HL-60/S4 treated with phorbol 12-myristate 13-acetate at 8.2 ng/mL for 4 days and 3 days (cell line): ENCODE data around the gene RASA3.
"Not testable (repeated sequence)": the region's sequence is repeated elsewhere in the genome, so short reads cannot be mapped to it uniquely, and the experiment has no call there.

ENCODE experiments used
- in situ Hi-C: fragments of 300-500 bp; cut with MboI; formaldehyde crosslinking; loops from 2 replicates; pipeline ENCODE4 v1.15.0; 2022; ENCODE audit warnings: low sequenced_read_pairs

The RASA3 gene

DNA sequence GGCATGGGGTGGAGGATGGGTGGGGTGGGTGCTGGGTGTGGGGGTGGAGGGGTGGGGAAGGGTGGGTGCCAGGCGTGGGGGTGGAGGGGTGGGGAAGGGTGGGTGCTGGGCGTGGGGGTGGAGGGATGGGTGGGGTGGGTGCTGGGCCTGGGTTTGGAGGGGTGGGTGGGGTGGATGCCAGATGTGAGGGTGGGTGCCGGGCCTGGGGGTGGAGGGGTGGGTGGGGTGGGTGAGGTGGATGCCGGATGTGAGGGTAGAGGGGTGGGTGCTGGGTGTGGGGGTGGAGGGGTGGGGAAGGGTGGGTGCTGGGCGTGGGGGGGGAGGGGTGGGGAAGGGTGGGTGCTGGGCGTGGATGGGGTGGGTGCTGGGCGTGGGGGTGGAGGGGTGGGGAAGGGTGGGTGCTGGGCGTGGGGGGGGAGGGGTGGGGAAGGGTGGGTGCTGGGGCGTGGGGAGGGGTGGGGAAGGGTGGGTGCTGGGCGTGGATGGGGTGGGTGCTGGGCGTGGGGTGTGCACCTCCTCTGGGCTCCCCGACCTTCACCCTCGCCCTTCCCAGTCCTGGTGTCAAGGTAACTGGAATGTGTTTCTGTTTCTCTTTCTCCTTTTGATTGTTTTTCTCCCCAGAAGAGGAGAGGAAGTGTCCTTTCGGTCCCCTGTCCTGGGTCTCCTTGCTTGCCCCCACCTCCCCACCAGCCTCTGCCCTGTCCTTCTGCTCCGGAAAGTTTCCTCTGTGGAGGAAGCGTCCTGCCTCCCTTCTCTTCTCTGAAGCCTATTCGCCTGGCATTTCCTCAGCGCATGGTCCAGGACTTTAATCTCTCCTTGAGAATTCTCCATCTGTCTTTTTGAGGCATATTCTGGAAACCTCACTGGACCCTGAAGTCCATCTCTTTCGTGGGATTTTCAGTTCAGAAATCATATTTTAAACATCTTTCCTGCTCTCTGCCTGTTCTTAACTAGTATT lies 23.8 kb upstream of the RASA3 start:
- in situ Hi-C loops: no loop called here

DNA sequence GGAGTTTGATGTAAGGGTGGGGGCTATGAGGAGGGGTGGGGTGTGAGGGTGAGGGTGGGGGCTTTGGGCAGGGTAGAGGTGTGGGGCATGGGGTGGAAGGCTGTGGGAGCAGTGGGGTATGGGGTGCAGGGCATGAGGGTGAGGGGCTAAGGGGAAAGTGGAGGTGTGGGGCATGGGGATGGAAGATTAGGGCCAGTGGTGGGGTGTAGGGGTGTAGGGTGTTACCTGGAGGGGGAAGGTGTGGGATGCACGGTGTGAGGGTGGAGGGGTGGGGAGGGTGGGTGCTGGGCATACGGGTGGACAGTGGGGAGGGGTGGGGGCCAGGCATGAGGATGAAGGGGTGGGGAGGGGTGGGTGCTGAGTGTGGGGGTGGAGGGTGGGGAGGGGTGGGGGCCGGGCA lies 22.9 kb upstream of the RASA3 start:
- in situ Hi-C loops: no loop called here

DNA sequence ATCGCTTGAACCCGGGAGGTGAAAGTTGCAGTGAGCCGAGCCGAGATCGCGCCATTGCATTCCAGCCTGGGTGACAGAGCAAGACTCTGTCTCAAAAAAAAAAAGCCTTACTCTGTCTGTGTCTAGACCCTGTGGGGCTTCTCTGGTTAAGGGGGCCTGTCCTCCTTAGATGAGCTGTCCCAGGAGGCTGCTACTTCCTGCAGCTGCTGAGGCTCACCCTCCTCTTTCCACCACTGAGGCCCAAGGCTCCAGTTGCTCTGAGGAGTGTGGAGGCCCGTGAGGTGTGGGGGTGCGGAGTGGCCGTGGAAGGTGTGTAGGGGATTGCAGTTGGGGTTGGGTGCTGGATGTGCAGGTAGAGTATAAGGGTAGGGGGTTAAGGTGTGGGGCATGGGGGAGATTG lies 22.1 kb upstream of the RASA3 start:
- in situ Hi-C loops: no loop called here

DNA sequence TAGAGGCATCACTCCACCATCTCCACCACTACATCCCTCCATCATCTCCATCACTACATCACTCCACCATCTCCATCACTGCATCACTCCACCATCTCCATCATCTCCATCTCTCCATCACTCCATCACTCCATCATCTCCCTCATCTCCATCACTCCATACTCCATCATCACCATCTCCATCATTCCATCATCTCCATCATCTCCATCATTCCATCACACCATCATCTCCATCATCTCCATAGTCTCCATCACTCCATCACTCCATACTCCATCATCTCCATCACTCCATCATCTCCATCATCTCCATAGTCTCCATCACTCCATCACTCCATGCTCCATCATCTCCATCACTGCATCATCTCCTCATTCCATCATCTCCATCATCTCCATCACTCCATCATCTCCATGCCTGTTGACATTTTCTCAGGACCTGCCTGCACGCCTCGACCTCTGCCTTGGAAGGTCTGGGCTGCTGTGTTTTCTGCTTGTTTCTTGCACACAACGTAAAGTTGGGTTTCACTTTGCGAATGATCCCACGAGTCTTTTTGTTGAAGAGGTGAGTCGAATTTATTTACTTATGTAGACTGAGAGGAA lies 21.2 kb upstream of the RASA3 start:
- in situ Hi-C loops: no loop called here

DNA sequence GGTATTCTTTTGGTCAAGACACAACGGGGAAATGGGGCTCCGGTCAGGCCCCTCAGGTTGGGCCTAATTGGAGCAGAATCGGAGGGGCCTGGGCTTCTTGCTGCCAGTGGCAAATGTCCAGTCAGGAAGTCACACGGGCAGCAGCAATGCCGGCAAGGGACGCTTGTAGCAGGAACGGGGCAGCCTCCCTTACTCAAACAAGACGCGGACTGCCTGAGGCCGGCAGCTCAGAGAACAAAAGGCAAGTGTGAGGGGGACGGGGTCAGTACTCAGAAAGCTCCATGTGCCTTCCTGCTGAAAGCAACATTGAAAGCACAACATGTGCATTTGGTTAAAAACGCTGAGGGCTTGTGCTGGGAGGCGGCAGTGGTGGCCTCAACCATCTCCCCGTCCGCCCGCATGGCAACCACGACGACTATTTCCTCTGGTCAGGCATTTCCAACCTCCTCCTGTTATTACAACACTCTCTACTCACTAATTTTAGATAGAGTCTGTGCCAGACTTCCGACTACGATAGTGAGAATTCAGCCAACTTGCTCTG lies 20.5 kb upstream of the RASA3 start:
- in situ Hi-C loops: no loop called here

DNA sequence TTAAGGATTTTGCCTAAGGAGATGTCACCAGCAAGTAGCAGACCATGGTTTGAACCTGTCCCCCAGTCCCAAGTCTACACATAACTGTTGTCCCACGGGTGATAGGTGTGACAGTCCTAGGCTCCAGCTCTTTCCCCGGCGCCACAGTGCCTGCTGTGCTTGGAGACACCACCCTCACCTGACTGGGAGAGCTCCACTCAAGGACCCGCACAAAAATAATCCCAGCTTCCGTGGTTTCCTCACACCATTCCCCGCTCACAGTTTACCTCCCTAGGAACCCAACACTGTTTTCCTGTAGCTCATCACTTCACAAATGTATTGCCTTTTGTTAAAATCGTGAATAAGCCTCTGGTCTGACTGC lies 19.8 kb upstream of the RASA3 start:
- in situ Hi-C loops: no loop called here

- in situ Hi-C loops: no loop called here
Measured at GRCh38 chr13:114151565-114152284, 19.3 kb upstream of the RASA3 start.

DNA sequence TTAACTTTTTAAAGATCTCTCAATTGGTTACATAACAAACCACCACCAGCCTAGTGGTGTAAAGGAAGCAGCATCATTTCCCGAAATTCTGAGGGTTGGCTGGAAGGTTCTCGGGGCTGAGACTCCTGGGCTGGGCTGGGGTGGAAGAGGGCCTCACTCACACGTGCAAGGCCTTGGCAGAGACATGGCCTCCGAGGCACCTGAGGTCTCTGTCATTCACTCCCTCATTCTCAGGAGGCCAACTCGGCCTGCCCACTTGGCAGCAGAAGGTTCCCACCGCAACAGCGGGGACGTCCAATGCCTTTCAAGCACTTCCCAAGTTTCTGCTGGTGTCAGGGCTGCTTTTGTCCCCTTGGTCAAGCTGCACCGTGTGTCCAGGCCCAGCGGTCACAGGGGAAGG lies 18.6 kb upstream of the RASA3 start:
- in situ Hi-C loops: no loop called here

- in situ Hi-C loops: no loop called here
Measured at GRCh38 chr13:114149774-114150740, 17.6 kb upstream of the RASA3 start.

GRCh38 chr13:114148886-114149285 lies 16.5 kb upstream of the RASA3 start:
- in situ Hi-C loops: not testable (repeated sequence)

- in situ Hi-C loops: no loop called here
Measured at GRCh38 chr13:114148521-114148855, 16.1 kb upstream of the RASA3 start.

DNA sequence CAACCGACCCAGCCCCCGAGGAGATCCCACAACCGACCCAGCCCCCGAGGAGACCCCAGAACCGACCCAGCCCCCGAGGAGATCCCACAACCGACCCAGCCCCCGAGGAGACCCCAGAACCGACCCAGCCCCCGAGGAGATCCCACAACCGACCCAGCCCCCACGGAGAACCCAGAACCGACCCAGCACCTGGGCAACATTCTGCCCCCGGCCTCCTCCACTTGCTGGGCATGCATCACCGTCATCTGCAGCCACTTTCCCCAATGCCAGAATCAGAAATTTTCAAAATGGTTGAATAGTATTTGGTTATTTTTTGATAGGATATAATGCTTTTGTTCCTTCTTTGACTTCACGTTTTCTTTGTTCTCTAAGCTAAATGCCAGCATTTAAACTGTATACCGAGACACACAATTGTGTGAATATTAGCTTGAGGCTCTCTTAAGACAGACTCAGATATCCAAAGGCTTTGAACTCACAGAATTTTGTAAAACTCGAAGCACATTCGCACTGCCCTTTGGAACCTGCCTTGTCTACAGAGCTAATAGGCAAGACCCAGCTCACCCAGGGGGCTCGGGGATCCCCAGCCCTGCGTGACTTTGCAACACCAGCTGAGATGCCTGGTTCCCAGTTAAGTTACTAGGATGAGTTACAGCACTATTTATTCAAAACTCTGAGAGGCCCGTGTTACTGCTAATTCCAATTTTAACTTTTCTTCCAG lies 15.5 kb upstream of the RASA3 start:
- in situ Hi-C loops: no loop called here

DNA sequence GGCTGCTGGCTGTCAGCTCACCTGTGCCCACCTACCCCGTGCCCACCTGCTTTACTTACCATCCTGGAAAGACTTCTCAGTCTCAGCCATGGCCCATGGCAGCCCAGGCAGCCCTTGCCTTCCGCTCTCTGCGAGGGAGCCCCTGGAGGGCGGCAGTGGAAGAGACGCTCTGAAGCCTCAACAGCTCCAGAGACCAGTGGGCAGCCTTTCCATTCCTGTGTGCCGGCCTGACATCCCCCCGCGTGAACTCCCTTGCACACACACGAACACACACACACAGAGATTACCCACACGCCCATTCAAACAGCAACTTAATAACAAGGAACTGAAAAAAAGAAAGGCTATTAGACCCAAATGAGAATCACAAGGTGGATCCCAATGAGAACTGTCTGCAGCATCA lies 14.2 kb upstream of the RASA3 start:
- in situ Hi-C loops: no loop called here

DNA sequence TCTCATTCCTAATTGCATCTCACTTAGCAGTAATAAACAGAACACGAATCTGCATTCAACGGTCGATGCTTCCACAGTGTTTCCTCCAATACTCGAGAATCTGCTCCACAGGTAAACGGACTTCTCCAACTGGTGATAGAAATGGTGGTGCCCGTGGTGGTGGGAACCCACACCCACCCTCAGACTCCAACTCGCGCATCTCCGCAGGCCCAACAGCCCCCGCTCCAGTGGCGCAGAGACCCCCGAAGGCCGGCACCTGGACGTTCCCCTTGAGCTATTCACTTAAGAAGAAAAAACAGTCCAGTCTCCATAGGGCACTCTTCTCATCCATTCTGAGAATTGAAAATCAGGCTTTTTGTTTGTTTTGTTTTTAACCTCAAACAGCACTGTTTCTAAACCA lies 13.8 kb upstream of the RASA3 start:
- in situ Hi-C loops: no loop called here

DNA sequence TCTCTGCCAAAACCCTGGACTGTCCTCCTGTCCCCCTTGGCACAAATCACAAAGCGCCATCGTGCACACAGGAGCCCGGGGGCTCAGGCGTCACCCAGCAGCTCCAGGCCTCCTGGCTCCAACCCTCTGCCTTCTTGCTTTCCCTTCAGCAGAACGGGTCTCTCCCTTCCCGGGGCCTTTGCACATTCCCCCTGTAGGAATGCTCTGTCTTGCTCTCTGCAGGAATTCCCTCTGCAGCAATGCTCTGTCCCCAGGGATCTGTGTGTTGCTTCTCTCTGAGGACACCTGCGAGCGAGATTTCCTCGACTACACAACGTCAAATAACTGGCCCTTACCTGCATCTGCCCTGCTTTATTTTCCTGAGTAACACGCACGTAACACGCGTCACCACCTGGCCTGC lies 13.3 kb upstream of the RASA3 start:
- in situ Hi-C loops: no loop called here

DNA sequence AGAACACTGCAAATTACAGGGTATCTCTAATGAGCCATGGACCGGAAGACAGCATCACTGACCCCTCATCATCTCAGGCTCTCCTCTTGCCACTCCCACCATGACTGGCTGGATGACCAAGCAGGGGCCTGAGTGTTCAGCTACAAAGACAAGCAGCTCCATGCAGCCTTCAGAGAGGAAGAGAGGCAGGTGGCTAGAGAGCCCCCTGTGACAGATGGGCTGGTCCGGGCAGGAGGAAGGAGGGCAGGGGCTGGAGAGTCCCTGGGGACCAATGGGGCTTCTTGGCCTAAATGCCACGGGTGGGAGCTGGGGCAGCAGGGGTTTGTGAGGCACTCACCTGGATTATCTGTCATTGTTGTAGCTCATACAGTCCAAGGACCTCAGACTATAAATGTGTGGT lies 12.8 kb upstream of the RASA3 start:
- in situ Hi-C loops: no loop called here

GRCh38 chr13:114144606-114145244 lies 12.3 kb upstream of the RASA3 start:
- in situ Hi-C loops: no loop called here

- in situ Hi-C loops: no loop called here
Measured at GRCh38 chr13:114143806-114144605, 11.6 kb upstream of the RASA3 start.
